ENCODE measurements around the gene PRXL2A.
"Not testable (repeated sequence)": the region's sequence is repeated elsewhere in the genome, so short reads cannot be mapped to it uniquely, and the experiment has no call there.

The PRXL2A gene

GRCh38 chr10:80411267-80411668, 2.9 kb downstream of the PRXL2A start:
- no peak for DNase-seq (ENCODE audit: low spot score)

- no peak for DNase-seq (ENCODE audit: low spot score)
Observed at GRCh38 chr10:80411681-80412220, 3.4 kb downstream of the PRXL2A start.

- DNase-seq (ENCODE audit: low spot score) = no peak
Observed at GRCh38 chr10:80412486-80412885, 4.1 kb downstream of the PRXL2A start.

GRCh38 chr10:80413271-80413996, 5.1 kb downstream of the PRXL2A start:
- no peak for DNase-seq (ENCODE audit: low spot score)

GRCh38 chr10:80414142-80414895, 6.0 kb downstream of the PRXL2A start:
- DNase-seq (ENCODE audit: low spot score) = no peak

GRCh38 chr10:80415734-80416478, 7.6 kb downstream of the PRXL2A start:
- DNase-seq (ENCODE audit: low spot score) = no peak

GRCh38 chr10:80416479-80417098, 8.2 kb downstream of the PRXL2A start:
- peak; percentile 84 for DNase-seq (ENCODE audit: low spot score)

GRCh38 chr10:80417256-80417655, 8.9 kb downstream of the PRXL2A start:
- DNase-seq (ENCODE audit: low spot score) = not testable (repeated sequence)

GRCh38 chr10:80421050-80421706, 12.8 kb downstream of the PRXL2A start:
- DNase-seq (ENCODE audit: low spot score) = no peak

GRCh38 chr10:80421707-80422536, 13.6 kb downstream of the PRXL2A start:
- no peak for DNase-seq (ENCODE audit: low spot score)

GRCh38 chr10:80425901-80426300, 17.6 kb downstream of the PRXL2A start:
- no peak for DNase-seq (ENCODE audit: low spot score)

GRCh38 chr10:80427541-80427940, 19.2 kb downstream of the PRXL2A start:
- DNase-seq (ENCODE audit: low spot score) = no peak

GRCh38 chr10:80429521-80429973, 21.2 kb downstream of the PRXL2A start:
- no peak for DNase-seq (ENCODE audit: low spot score)

GRCh38 chr10:80433134-80433533, 24.8 kb downstream of the PRXL2A start:
- no peak for DNase-seq (ENCODE audit: low spot score)

- no peak for DNase-seq (ENCODE audit: low spot score)
Observed at GRCh38 chr10:80436446-80437098, 28.2 kb downstream of the PRXL2A start.

- DNase-seq (ENCODE audit: low spot score) = no peak
Observed at GRCh38 chr10:80437227-80437626, 28.9 kb downstream of the PRXL2A start.

GRCh38 chr10:80441831-80442230, 33.5 kb downstream of the PRXL2A start:
- DNase-seq (ENCODE audit: low spot score) = no peak

- no peak for DNase-seq (ENCODE audit: low spot score)
Observed at GRCh38 chr10:80442879-80443278, 34.5 kb downstream of the PRXL2A start.

GRCh38 chr10:80443531-80443974, 35.2 kb downstream of the PRXL2A start:
- no peak for DNase-seq (ENCODE audit: low spot score)

GRCh38 chr10:80444124-80444523, 35.8 kb downstream of the PRXL2A start:
- DNase-seq (ENCODE audit: low spot score) = no peak

Data from left forelimb (tissue), 1 donor.